ENCODE measurements around the gene TIMM17A. TPM values are rescaled to one million over a fixed set of nuclear protein-coding genes. Genes with fewer than 3 reads are reported as not detected.

The TIMM17A gene
- total RNA-seq, 1 donor, result 59.6 TPM

DNA sequence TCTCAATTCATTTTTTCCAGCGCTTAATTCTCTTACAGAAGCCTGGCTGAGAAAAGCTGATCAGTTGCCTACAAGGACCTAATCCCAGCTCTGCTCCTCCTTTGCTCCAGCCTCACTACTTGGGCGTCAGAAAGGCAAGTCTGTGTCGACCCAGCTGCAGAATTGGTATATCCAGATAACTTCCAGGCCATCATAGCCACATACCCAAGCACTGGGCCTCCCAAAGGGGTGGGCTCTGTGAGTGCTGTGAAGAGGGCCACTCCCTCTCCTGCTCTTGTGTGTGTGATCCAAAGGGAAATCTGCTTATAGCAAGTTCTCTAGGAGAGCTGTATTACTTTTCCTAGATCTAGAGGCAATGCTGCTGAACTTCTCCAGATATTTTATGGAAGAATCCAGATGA lies 27.0 kb upstream of the TIMM17A start:
- H3K4me3 ChIP-seq (ENCODE audit: low read depth, low read length), result no peak overlapping the region
- no peak for TF ChIP-seq CTCF (IDR thresholded peaks at IDR 0.05; ENCODE audit: insufficient read depth, low read length)
- DNase-seq (ENCODE audit: low read depth), result no peak

DNA sequence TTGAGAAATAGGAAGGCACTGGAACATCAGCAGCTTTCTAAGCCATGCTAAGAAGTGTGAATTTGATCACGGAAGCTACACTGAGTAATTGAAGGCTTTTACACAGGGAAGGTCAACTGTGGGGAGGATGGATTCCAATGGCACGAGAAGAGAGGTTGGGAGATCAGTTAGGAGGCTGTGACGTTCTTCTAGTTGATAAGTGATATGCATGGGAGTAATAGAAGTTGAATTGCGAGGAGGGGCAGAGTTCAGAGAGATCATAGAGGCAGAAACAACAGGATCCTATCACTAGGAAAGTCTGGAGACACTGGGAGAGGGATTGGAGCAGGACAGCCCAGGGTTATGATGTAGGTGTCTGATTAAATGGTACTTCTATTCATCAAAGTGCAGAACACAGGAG lies 25.2 kb upstream of the TIMM17A start:
- no peak for TF ChIP-seq CTCF (IDR thresholded peaks at IDR 0.05; ENCODE audit: insufficient read depth, low read length)
- H3K4me3 ChIP-seq (ENCODE audit: low read depth, low read length), result no peak overlapping the region
- DNase-seq (ENCODE audit: low read depth), result no peak

- H3K4me3 ChIP-seq (ENCODE audit: low read depth, low read length), result no peak overlapping the region
- no peak for TF ChIP-seq CTCF (IDR thresholded peaks at IDR 0.05; ENCODE audit: insufficient read depth, low read length)
- DNase-seq (ENCODE audit: low read depth), result no peak
Measured at GRCh38 chr1:201930803-201931202, 24.5 kb upstream of the TIMM17A start.

- TF ChIP-seq CTCF (IDR thresholded peaks at IDR 0.05; ENCODE audit: insufficient read depth, low read length), result no peak
- DNase-seq (ENCODE audit: low read depth), result no peak
- H3K4me3 ChIP-seq (ENCODE audit: low read depth, low read length), result no peak overlapping the region
Measured at GRCh38 chr1:201933840-201934430, 21.4 kb upstream of the TIMM17A start.

- TF ChIP-seq CTCF (IDR thresholded peaks at IDR 0.05; ENCODE audit: insufficient read depth, low read length), result no peak
Measured at GRCh38 chr1:201937624-201938213, 17.6 kb upstream of the TIMM17A start.

GRCh38 chr1:201938440-201939035 lies 16.8 kb upstream of the TIMM17A start:
- DNase-seq (ENCODE audit: low read depth), result no peak
- H3K4me3 ChIP-seq (ENCODE audit: low read depth, low read length), result no peak overlapping the region
- TF ChIP-seq CTCF (IDR thresholded peaks at IDR 0.05; ENCODE audit: insufficient read depth, low read length), result no peak

More at GRCh38 chr1:201937624-201938213, 17.6 kb upstream of the TIMM17A start:
- H3K4me3 ChIP-seq (ENCODE audit: low read depth, low read length), result no peak overlapping the region
- peak; percentile 77 for DNase-seq (ENCODE audit: low read depth)

All from fibroblast of the aortic adventitia (primary cell).